ENCODE results near the gene NTF3.

Gene NTF3

DNA sequence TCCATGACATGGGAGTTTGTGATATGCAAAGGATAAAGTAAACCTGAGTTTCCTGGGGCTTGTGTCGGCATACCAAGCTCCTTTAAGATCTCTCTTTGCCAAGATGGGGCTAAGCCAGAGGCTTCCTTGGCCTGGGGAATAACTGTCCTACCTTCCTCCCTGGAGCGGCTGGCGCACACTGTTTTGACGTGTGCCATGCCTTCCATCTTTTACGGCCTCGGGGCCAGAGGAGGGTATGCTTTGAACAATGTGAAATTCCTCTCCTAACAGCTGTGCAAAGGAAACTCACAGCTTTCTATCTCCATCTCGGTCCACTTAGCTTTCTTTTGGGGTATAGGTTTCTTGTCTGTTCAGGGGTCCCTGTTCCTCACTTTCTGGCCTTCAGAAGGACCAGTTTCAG, 55.2 kb downstream of the NTF3 start:
- H3K4me3 ChIP-seq (ENCODE audit: low read length), result no peak overlapping the region
- TF ChIP-seq, protein P1, sequence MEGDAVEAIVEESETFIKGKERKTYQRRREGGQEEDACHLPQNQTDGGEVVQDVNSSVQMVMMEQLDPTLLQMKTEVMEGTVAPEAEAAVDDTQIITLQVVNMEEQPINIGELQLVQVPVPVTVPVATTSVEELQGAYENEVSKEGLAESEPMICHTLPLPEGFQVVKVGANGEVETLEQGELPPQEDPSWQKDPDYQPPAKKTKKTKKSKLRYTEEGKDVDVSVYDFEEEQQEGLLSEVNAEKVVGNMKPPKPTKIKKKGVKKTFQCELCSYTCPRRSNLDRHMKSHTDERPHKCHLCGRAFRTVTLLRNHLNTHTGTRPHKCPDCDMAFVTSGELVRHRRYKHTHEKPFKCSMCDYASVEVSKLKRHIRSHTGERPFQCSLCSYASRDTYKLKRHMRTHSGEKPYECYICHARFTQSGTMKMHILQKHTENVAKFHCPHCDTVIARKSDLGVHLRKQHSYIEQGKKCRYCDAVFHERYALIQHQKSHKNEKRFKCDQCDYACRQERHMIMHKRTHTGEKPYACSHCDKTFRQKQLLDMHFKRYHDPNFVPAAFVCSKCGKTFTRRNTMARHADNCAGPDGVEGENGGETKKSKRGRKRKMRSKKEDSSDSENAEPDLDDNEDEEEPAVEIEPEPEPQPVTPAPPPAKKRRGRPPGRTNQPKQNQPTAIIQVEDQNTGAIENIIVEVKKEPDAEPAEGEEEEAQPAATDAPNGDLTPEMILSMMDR (conservative IDR thresholded peaks at IDR 0.05; ENCODE audit: low read depth, low read length), result no peak
- no peak for DNase-seq (ENCODE audit: low read depth)

DNA sequence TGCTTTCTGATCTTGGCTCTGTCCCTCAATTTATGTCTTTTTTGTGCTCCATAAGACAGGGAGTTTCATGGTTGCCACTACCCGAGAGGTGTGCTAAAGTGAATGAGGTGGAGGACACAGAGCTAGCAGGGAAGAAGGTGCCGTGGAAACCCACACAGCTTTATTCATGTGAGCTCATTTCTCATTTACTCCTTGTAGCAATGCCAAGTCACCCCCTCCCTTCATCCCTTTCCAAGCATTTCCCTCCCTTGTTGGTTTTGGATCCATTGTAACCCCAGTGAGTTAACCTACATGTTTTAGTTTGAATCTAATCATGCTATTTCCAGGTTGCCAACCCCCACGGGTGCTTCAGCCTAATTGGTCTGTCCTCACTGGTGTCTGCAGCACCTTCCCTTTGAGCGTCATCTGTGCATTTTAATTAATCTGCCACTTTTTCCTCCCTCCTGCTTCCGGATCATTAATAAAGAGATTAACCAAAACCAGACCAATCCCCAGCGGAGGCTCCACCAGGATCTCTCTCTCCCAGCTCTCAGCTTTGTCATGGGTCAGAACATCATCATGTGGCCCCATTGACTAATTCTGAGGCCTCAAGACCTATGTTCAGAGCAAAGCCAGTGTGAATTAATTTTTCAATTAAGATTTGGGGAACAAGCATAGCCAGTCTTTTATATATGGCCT, 56.2 kb downstream of the NTF3 start:
- TF ChIP-seq, protein P1 (conservative IDR thresholded peaks at IDR 0.05; ENCODE audit: low read depth, low read length), result no peak
- H3K4me3 ChIP-seq (ENCODE audit: low read length), result no peak overlapping the region
- no peak for DNase-seq (ENCODE audit: low read depth)

DNA sequence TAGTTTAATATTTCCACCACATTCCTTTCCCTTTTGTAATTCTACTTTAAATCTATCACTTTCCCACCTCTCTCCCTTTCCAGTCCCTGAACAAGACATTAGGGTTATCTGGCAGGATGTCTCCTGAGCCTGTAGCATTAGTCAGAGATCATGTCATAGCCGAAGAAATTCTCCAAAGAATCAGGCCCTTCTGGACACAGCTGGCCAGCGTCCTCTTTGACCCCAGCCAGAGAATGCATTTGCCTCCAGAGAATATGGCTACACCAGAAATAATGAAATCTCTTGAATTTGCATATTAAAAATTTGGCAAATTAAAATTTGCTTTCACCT, 56.7 kb downstream of the NTF3 start:
- H3K4me3 ChIP-seq (ENCODE audit: low read length), result no peak overlapping the region
- DNase-seq (ENCODE audit: low read depth), result no peak
- TF ChIP-seq, protein P1 (conservative IDR thresholded peaks at IDR 0.05; ENCODE audit: low read depth, low read length), result no peak

DNA sequence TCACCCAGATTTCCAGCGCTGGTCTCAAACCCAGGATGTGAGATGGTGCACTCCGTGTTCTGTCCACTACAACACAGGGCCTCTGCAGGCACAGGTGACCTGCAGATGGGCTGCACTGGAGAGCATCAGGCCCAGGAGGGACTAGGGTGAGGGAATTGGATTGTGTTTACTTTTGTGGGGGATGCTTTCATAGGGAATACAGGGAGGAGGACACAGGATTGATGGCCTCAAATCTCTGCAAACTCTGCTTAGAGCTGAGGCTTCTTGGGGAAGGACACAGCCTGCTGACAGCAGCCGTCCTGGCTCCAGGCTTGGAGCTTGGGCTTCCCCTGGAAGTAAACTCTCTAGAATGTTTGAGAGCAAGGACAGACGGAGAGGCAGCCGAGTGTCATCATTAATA, 57.1 kb downstream of the NTF3 start:
- no peak overlapping the region for H3K4me3 ChIP-seq (ENCODE audit: low read length)
- TF ChIP-seq, protein P1 (conservative IDR thresholded peaks at IDR 0.05; ENCODE audit: low read depth, low read length), result no peak
- DNase-seq (ENCODE audit: low read depth), result no peak

DNA sequence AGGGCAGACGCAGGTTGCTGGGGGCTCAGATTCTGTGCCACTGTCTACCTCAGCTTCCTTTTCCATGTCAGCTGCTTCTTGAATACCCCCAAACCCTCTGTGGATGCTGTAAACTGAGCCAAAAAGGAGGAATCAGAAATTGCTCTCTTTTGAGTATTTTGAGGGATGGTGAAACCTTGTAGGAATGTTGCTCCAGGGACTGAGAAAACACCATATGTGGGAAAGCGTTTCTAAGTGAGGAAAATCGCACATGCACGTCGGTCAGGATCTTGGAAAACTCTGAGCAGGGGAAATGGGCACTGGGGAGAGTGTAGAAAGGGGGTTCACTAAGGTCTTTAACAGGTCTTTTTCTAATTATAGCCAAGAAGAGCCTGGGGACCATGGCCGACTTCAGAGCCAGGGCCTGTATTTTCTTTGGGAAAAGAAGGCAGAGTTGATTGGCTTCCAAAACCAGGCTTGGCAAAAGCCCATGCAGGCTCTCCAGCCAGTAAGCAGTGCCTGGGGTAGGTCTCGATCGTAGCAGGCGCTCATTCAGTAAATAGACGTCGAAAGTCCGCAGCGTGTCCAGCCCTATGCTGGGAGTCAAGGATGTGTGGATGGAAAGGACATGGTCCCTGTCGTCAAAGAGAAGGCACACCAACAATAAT, 58.0 kb downstream of the NTF3 start:
- H3K4me3 ChIP-seq (ENCODE audit: low read length), result no peak overlapping the region
- DNase-seq (ENCODE audit: low read depth), result no peak

DNA sequence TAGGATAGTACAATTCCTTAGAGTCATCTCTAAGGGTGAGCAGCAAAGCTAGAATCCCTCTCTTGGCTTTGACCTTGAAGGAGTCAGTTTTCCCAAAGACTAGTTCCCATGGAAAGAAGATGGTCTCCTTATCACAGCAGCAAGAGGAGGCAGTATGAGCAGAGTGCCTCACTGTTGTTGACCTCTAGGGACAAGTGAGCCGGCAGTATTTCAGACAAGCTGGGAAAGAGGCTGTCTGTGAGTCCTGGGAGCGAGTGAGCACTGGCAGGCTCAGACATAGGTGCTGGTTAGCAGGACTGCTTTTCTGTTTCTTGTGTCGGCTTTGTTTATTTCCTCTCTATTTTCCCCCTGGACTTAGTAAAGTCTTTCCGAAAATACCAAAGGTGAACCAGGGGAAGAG, 60.7 kb downstream of the NTF3 start:
- DNase-seq (ENCODE audit: low read depth), result no peak
- H3K4me3 ChIP-seq (ENCODE audit: low read length), result no peak overlapping the region
- TF ChIP-seq, protein P1 (conservative IDR thresholded peaks at IDR 0.05; ENCODE audit: low read depth, low read length), result no peak

More for the DNA sequence above, 58.0 kb downstream of the NTF3 start:
- TF ChIP-seq, protein P1 (conservative IDR thresholded peaks at IDR 0.05; ENCODE audit: low read depth, low read length), result no peak

DNA sequence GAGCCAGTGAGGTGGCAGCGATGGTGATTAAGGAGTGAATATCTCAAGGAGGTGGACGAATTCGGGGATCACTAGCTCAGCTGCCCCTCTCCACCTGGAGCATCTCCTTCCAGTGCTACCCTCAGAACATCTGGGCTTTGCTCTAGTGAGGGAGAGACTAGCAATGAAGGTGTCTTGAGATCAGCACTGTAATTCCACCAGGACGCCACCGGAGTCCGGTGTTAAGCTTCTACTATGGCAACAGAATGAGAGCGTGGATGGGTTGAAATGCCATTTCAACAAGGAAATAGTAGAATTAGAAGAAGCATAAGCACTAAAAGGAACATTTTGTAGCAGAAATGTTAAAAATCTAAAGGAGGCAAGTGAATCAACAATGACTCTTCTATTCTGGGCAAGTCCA, 61.1 kb downstream of the NTF3 start:
- TF ChIP-seq, protein P1 (conservative IDR thresholded peaks at IDR 0.05; ENCODE audit: low read depth, low read length), result no peak
- H3K4me3 ChIP-seq (ENCODE audit: low read length), result no peak overlapping the region
- DNase-seq (ENCODE audit: low read depth), result no peak
